HEK293 (cell line): ENCODE measurements around the gene ALDOA.

Experiments
- EGR2 ChIP-seq: fragments of 450-650 bp; formaldehyde crosslinking; IDR thresholded peaks from 2 replicates; pipeline ENCODE4 v1.5.1; 2016; ENCODE audit warnings: low read depth, missing biosample characterization, missing genetic modification characterization
- GFI1B ChIP-seq: fragments of 450-650 bp; formaldehyde crosslinking; IDR thresholded peaks from 2 replicates; pipeline ENCODE4 v1.5.1; 2016; ENCODE audit warnings: missing biosample characterization, missing genetic modification characterization
- GLI4 ChIP-seq: fragments of 450-650 bp; formaldehyde crosslinking; IDR thresholded peaks from 2 replicates; pipeline ENCODE4 v1.5.1; 2016; ENCODE audit warnings: missing biosample characterization, missing genetic modification characterization
- HIC1 ChIP-seq: fragments of 450-650 bp; formaldehyde crosslinking; IDR thresholded peaks from 2 replicates; pipeline ENCODE4 v1.5.1; 2016; ENCODE audit warnings: missing biosample characterization, missing genetic modification characterization
- KLF10 ChIP-seq: fragments of 450-650 bp; IDR thresholded peaks from 2 replicates; pipeline ENCODE4 v1.5.1; 2018; ENCODE audit warnings: missing biosample characterization, mild to moderate bottlenecking, missing genetic modification characterization
- MZF1 ChIP-seq: fragments of 450-650 bp; formaldehyde crosslinking; IDR thresholded peaks from 2 replicates; pipeline ENCODE4 v1.5.1; 2017; ENCODE audit warnings: missing biosample characterization, missing genetic modification characterization, borderline replicate concordance
- SCRT1 ChIP-seq: fragments of 450-650 bp; formaldehyde crosslinking; IDR thresholded peaks from 2 replicates; pipeline ENCODE4 v1.5.1; 2016; ENCODE audit warnings: missing biosample characterization, missing genetic modification characterization, borderline replicate concordance
- SP3 ChIP-seq: fragments of 450-650 bp; formaldehyde crosslinking; IDR thresholded peaks from 2 replicates; pipeline ENCODE4 v1.5.1; 2016; ENCODE audit warnings: missing biosample characterization, missing genetic modification characterization
- WT1 ChIP-seq: fragments of 450-650 bp; formaldehyde crosslinking; IDR thresholded peaks from 2 replicates; pipeline ENCODE4 v1.5.1; 2016; ENCODE audit warnings: missing biosample characterization, missing genetic modification characterization
- YY2 ChIP-seq: fragments of 450-650 bp; formaldehyde crosslinking; IDR thresholded peaks from 2 replicates; pipeline ENCODE4 v1.5.1; 2016; ENCODE audit warnings: missing biosample characterization, missing genetic modification characterization
- ZBTB20 ChIP-seq: fragments of 450-650 bp; formaldehyde crosslinking; IDR thresholded peaks from 2 replicates; pipeline ENCODE4 v1.5.1; 2016; ENCODE audit warnings: missing biosample characterization, missing genetic modification characterization
- ZBTB44 ChIP-seq: fragments of 450-650 bp; IDR thresholded peaks from 2 replicates; pipeline ENCODE4 v1.5.1; 2018; ENCODE audit warnings: missing biosample characterization, mild to moderate bottlenecking, missing genetic modification characterization
- ZEB2 ChIP-seq: fragments of 450-650 bp; formaldehyde crosslinking; IDR thresholded peaks from 2 replicates; pipeline ENCODE4 v1.5.1; 2016; ENCODE audit warnings: missing biosample characterization, missing genetic modification characterization
- ZFP3 ChIP-seq: fragments of 450-650 bp; formaldehyde crosslinking; IDR thresholded peaks from 2 replicates; pipeline ENCODE4 v1.5.1; 2016; ENCODE audit warnings: low read depth, missing biosample characterization, missing genetic modification characterization
- ZNF146 ChIP-seq: fragments of 450-650 bp; formaldehyde crosslinking; IDR thresholded peaks from 2 replicates; pipeline ENCODE4 v1.5.1; 2016; ENCODE audit warnings: missing biosample characterization, missing genetic modification characterization
- ZNF174 ChIP-seq: fragments of 450-650 bp; formaldehyde crosslinking; IDR thresholded peaks from 2 replicates; pipeline ENCODE4 v1.5.0; 2017; ENCODE audit warnings: missing biosample characterization, mild to moderate bottlenecking, missing genetic modification characterization
- ZNF184 ChIP-seq: fragments of 450-650 bp; IDR thresholded peaks from 2 replicates; pipeline ENCODE4 v1.5.1; 2018; ENCODE audit warnings: missing biosample characterization, mild to moderate bottlenecking, missing genetic modification characterization
- ZNF24 ChIP-seq: fragments of 450-650 bp; formaldehyde crosslinking; IDR thresholded peaks from 2 replicates; pipeline ENCODE4 v1.5.1; 2016; ENCODE audit warnings: missing biosample characterization, missing genetic modification characterization
- ZNF302 ChIP-seq: fragments of 450-650 bp; formaldehyde crosslinking; IDR thresholded peaks from 2 replicates; pipeline ENCODE4 v1.5.1; 2016; ENCODE audit warnings: missing biosample characterization, missing genetic modification characterization, low read depth
- ZNF341 ChIP-seq: fragments of 450-650 bp; formaldehyde crosslinking; IDR thresholded peaks from 2 replicates; pipeline ENCODE4; 2016; ENCODE audit warnings: low read depth, missing biosample characterization, missing genetic modification characterization
- ZNF423 ChIP-seq: fragments of 450-650 bp; formaldehyde crosslinking; IDR thresholded peaks from 2 replicates; pipeline ENCODE4 v1.5.1; 2016; ENCODE audit warnings: missing biosample characterization, missing genetic modification characterization
- ZNF521 ChIP-seq: fragments of 450-650 bp; formaldehyde crosslinking; IDR thresholded peaks from 2 replicates; pipeline ENCODE4 v1.5.1; 2017; ENCODE audit warnings: missing biosample characterization, mild to moderate bottlenecking, missing genetic modification characterization
- ZNF623 ChIP-seq: fragments of 450-650 bp; formaldehyde crosslinking; IDR thresholded peaks from 2 replicates; pipeline ENCODE4 v1.5.1; 2016; ENCODE audit warnings: missing biosample characterization, missing genetic modification characterization
- ZNF624 ChIP-seq: fragments of 450-650 bp; formaldehyde crosslinking; IDR thresholded peaks from 2 replicates; pipeline ENCODE4 v1.5.1; 2017; ENCODE audit warnings: missing biosample characterization, missing genetic modification characterization
- ZNF629 ChIP-seq: fragments of 450-650 bp; formaldehyde crosslinking; IDR thresholded peaks from 2 replicates; pipeline ENCODE4 v1.5.1; 2017; ENCODE audit warnings: missing biosample characterization, missing genetic modification characterization
- ZNF843 ChIP-seq: fragments of 450-650 bp; formaldehyde crosslinking; IDR thresholded peaks from 2 replicates; pipeline ENCODE4 v1.5.1; 2016; ENCODE audit warnings: missing biosample characterization, missing genetic modification characterization
- TF ChIP-seq, protein P1 (sequence below): fragments of 450-650 bp; formaldehyde crosslinking; IDR thresholded peaks from 2 replicates; pipeline ENCODE4 v1.5.1; 2016; ENCODE audit warnings: missing biosample characterization, missing genetic modification characterization, borderline replicate concordance
- TF ChIP-seq, protein P2 (sequence below): fragments of 450-650 bp; formaldehyde crosslinking; IDR thresholded peaks from 2 replicates; pipeline ENCODE4 v1.5.1; 2016; ENCODE audit warnings: missing biosample characterization, missing genetic modification characterization
- TF ChIP-seq, protein P3 (sequence below): fragments of 450-650 bp; formaldehyde crosslinking; IDR thresholded peaks from 2 replicates; pipeline ENCODE4 v1.5.1; 2016; ENCODE audit warnings: missing biosample characterization, missing genetic modification characterization, borderline replicate concordance

ALDOA gene

DNA sequence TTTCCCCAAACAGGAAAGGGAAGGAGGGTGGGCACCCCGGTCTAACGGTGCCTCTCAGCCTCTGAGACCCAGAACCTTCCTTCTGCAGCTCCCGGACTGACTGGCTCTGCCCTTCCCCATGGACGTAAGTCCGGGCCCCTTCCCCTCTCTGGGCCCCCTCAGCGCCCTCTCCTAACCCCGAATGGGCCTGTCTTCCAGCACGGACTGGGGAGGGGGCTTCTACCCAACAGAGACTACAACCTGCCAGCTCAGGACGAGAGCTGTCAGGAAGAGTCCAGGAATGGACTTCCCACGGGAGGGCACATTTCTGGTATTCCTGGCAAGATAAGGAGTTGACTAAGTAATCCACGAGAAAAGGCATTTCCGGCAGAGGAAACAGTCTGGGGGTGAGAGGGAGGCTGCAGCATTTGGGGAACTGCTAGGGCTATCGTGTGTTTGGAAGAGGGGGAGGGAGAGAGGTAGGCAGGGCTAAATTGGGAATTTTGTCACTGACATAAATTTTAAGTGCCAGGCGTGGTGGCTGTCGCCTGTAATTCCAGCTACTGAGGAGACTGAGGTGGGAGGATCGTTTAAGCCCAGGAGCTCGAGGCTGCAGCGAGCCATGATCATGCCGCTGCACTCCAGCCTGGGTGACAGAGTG, 12.1 kb upstream of the ALDOA start (continued):
- TF ChIP-seq KLF10 (tag by site-specific recombination) (no peak), ZBTB44 (tag by site-specific recombination) (peak; percentile 38; the same call in 1 of the 2 replicates), MZF1 (peak; percentile 56; the same call in 1 of the 2 replicates), ZNF146 (tag by site-specific recombination) (no peak), GFI1B (tag by site-specific recombination) (no peak), HIC1 (tag by site-specific recombination) (no peak), ZNF623 (tag by site-specific recombination) (no peak; the same call in 1 of the 2 replicates), SCRT1 (no peak), ZNF184 (no peak), ZNF521 (tag by site-specific recombination) (no peak), YY2 (no peak), ZNF302 (tag by site-specific recombination) (no peak), SP3 (no peak), ZFP3 (tag by site-specific recombination) (no peak), ZNF341 (peak; percentile 99), ZNF843 (no peak), ZNF423 (no peak), ZBTB20 (tag by site-specific recombination) (peak; percentile 93), ZEB2 (tag by site-specific recombination) (peak; percentile 13; the same call in 1 of the 2 replicates), ZNF629 (tag by site-specific recombination) (peak; percentile 21), ZNF624 (tag by site-specific recombination) (no peak), ZNF24 (no peak; the same call in 1 of the 2 replicates), ZNF174 (no peak), EGR2 (peak; percentile 85), WT1 (tag by site-specific recombination) (peak; percentile 34), GLI4 (tag by site-specific recombination) (no peak)
- TF ChIP-seq, protein P1, sequence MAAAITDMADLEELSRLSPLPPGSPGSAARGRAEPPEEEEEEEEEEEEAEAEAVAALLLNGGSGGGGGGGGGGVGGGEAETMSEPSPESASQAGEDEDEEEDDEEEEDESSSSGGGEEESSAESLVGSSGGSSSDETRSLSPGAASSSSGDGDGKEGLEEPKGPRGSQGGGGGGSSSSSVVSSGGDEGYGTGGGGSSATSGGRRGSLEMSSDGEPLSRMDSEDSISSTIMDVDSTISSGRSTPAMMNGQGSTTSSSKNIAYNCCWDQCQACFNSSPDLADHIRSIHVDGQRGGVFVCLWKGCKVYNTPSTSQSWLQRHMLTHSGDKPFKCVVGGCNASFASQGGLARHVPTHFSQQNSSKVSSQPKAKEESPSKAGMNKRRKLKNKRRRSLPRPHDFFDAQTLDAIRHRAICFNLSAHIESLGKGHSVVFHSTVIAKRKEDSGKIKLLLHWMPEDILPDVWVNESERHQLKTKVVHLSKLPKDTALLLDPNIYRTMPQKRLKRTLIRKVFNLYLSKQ (tag by site-specific recombination), result no peak
- TF ChIP-seq, protein P2, sequence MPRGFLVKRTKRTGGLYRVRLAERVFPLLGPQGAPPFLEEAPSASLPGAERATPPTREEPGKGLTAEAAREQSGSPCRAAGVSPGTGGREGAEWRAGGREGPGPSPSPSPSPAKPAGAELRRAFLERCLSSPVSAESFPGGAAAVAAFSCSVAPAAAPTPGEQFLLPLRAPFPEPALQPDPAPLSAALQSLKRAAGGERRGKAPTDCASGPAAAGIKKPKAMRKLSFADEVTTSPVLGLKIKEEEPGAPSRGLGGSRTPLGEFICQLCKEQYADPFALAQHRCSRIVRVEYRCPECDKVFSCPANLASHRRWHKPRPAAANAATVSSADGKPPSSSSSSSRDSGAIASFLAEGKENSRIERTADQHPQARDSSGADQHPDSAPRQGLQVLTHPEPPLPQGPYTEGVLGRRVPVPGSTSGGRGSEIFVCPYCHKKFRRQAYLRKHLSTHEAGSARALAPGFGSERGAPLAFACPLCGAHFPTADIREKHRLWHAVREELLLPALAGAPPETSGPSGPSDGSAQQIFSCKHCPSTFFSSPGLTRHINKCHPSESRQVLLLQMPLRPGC, result no peak
- TF ChIP-seq, protein P3, sequence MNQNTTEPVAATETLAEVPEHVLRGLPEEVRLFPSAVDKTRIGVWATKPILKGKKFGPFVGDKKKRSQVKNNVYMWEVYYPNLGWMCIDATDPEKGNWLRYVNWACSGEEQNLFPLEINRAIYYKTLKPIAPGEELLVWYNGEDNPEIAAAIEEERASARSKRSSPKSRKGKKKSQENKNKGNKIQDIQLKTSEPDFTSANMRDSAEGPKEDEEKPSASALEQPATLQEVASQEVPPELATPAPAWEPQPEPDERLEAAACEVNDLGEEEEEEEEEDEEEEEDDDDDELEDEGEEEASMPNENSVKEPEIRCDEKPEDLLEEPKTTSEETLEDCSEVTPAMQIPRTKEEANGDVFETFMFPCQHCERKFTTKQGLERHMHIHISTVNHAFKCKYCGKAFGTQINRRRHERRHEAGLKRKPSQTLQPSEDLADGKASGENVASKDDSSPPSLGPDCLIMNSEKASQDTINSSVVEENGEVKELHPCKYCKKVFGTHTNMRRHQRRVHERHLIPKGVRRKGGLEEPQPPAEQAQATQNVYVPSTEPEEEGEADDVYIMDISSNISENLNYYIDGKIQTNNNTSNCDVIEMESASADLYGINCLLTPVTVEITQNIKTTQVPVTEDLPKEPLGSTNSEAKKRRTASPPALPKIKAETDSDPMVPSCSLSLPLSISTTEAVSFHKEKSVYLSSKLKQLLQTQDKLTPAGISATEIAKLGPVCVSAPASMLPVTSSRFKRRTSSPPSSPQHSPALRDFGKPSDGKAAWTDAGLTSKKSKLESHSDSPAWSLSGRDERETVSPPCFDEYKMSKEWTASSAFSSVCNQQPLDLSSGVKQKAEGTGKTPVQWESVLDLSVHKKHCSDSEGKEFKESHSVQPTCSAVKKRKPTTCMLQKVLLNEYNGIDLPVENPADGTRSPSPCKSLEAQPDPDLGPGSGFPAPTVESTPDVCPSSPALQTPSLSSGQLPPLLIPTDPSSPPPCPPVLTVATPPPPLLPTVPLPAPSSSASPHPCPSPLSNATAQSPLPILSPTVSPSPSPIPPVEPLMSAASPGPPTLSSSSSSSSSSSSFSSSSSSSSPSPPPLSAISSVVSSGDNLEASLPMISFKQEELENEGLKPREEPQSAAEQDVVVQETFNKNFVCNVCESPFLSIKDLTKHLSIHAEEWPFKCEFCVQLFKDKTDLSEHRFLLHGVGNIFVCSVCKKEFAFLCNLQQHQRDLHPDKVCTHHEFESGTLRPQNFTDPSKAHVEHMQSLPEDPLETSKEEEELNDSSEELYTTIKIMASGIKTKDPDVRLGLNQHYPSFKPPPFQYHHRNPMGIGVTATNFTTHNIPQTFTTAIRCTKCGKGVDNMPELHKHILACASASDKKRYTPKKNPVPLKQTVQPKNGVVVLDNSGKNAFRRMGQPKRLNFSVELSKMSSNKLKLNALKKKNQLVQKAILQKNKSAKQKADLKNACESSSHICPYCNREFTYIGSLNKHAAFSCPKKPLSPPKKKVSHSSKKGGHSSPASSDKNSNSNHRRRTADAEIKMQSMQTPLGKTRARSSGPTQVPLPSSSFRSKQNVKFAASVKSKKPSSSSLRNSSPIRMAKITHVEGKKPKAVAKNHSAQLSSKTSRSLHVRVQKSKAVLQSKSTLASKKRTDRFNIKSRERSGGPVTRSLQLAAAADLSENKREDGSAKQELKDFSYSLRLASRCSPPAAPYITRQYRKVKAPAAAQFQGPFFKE (tag by site-specific recombination), result no peak
